CD4-positive, alpha-beta T cell treated with Interleukin-4 for 1 hour (primary cell): ENCODE measurements around the gene TMED1.

Source experiments
- DNase-seq, 2 donors: peaks; one replicate each; pipeline ENCODE4 v3.0.0-alpha.2; 2020 to 2022

Gene TMED1

GRCh38 chr19:10830931-10831779 is 4.9 kb downstream of the TMED1 start:
- no peak for DNase-seq

- DNase-seq = no peak
These were observed 5.6 kb downstream of the TMED1 start for GRCh38 chr19:10830370-10830769.

DNA sequence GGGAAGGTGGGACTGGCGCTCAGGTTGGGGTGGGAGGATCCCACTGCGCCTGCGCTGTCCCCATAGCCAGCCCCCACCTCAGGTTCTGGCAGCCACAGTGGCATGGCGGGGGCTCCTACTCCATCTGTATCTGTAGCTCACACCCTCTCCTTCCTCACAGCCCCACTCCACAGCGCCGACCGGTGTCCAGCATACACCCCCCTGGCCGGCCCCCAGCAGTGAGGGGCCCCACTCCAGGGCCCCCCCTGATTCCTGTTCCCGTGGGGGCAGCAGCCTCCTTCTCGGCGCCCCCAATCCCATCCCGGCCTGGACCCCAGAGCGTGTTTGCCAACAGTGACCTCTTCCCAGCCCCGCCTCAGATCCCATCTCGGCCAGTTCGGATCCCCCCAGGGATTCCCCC is 6.0 kb downstream of the TMED1 start:
- no peak for DNase-seq

DNA sequence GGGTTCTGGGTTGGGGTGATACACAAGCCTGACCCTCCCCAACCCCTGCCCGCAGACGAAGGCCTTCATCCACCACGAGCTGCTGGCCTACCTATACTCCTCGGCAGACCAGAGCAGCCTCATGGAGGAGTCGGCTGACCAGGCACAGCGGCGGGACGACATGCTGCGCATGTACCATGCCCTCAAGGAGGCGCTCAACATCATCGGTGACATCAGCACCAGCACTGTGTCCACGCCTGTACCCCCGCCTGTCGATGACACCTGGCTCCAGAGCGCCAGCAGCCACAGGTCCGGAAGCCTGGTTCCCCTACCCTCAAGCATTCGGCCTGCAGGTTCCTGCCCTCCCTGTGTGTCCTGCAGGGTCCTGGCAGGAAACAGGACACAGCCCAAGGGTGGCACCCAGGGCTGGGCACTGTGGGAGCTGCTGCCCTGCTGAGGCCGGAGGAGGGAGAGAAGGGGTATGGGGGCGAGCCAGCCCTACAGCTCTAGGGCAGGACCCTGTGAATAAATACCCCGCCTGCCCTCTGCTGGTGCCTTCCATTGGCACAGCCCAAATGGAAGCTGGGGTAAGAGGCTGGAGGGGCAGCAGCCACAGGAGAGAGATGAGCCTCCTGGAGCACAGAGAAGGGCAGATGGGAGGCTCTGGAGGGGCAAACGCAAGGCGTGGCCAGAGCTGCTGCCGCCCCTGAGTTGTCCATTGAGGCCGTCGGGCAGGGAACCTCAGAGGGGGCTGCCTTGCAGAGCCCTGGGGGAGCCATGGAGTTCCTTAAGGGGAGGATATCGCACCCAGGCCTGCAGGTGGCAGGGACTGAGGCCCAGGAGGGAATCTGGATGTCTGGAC is 6.8 kb downstream of the TMED1 start:
- DNase-seq = no peak

- DNase-seq = no peak
These were observed 9.2 kb downstream of the TMED1 start for GRCh38 chr19:10826846-10827245.

- DNase-seq = no peak
These were observed 9.8 kb downstream of the TMED1 start for GRCh38 chr19:10826231-10826630.

GRCh38 chr19:10823690-10824089 is 12.3 kb downstream of the TMED1 start:
- DNase-seq = no peak

- no peak for DNase-seq
These were observed 15.8 kb downstream of the TMED1 start for GRCh38 chr19:10820173-10820572.

DNA sequence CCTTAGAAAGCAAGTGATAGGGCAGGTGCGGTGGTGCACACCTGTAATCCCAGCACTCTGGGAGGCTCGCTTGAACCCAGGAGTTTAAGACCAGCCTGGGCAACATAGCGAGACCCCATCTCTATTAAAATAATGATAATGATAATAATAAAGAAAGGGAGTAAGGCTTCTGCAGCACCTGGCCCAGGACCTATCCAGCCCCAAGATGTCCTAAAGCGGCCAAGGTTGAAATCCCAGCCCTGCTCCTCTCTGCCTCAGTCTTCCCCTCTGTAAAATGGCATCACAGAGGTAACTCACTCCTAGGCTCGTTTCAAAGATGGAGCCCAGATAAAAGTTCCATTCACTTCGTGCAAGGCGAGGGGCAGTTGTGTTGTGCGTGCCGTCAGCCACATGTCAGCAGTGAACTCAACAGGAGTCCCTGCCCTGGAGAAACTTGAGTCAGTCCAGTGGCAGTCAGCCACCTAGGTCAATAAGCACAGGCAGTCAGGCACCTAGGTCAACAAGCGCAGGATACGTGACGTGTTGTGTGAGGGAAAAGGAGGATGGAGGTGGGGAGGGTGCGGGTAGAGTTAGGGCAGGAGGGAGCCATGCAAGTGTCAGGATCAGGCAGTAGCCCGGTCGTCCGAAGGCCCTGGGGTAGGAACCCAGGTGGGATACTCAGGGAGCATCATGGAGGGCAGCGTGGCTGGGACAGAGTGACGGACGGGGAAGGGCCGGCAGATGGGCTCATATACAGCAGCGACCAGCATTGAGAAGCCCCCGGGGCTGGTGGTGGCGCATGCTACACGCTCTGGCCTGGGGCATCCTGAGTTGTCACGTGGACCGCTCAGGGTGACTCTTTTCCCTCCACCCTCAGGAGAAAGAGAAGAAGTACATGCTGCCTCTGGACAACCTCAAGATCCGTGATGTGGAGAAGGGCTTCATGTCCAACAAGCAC is 16.6 kb downstream of the TMED1 start:
- no peak for DNase-seq

GRCh38 chr19:10818301-10819123 is 17.5 kb downstream of the TMED1 start:
- no peak for DNase-seq

- no peak for DNase-seq
These were observed 18.5 kb downstream of the TMED1 start for GRCh38 chr19:10817291-10818038.

GRCh38 chr19:10816691-10817090 is 19.3 kb downstream of the TMED1 start:
- DNase-seq = no peak

DNA sequence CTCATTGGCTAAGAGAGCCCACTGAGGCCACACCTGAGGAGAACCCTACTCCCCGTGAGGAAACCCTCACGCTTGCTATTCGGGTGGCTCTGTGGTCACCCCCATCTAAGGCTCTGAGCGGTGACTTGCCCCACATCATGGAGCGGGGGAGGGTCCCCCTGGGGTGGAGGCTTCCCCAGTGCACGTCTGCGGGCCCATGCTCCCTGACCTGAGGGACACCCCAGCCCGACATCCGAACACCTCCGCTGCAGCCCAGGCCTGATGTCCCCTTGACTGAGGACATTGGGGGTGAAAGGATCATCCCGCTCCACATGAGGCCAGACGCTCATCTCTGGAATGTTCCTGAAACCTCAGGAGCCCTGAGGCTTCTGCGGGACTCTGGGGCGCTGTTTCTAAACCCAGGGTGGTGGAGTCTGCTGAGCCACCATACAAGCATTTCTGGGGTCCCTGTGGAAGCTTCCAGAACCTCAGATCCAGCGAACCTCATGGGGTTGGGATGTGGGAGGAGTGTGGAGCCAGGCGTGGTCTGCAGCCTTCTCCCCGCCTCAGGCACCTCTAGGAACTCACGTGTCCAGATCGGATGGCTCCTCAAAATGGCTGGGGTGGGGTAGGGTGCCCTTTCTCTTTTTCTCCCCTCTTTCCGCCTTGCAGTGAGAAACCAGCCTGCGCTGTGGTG is 19.9 kb downstream of the TMED1 start:
- DNase-seq = no peak

DNA sequence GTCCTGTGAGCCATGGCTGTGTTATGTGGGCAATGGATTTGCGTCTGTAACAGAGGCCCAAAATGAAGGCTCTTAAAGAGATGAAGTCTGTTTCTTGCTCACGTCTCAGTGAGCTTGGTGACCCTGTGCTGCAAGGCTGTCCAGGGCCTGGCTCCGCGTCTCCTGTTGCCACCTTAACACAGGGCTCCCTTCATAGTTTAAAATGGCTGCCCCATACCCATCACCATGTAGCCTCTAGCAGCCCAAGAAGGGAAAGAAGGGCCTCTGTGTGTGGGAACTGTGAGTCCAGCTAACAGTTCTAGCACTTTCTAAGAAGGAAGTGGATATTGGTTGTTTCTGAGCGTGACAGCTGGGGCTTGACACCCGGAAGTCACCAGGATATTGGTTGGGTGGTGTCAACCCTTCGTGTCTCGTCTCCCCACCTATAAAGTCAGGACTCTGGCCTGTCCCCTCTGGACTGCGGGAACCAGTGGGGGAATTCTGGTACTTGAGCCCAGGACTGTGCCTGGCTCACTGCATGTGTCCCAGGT is 20.9 kb downstream of the TMED1 start:
- peak in 1 of 2 donors; percentile 35 for DNase-seq

DNA sequence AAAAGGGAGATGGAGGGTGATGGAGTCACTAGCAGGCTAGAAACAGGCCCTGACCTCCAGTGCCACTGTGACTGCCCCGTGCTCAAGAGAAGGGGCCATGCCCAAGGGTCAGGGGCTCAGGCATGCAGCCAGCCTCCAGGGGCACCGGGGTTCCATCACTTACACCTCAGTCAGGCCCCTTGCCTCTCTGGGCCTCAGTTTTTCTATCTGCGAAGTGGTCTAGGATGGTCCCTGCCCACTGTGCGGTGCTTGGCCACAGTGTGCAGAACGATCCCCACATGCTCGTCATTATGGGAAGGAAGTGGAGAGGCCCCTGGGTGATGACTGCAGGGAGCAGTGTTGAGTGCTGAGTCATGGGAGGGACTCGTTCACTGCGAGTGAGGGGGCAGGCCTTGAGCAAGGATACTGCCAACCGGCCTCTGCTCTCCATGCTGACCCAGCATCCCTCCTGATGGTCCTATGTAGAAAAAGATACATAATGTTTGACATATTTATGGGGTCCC is 23.1 kb downstream of the TMED1 start:
- DNase-seq = peak in 1 of 2 donors; percentile 63

DNA sequence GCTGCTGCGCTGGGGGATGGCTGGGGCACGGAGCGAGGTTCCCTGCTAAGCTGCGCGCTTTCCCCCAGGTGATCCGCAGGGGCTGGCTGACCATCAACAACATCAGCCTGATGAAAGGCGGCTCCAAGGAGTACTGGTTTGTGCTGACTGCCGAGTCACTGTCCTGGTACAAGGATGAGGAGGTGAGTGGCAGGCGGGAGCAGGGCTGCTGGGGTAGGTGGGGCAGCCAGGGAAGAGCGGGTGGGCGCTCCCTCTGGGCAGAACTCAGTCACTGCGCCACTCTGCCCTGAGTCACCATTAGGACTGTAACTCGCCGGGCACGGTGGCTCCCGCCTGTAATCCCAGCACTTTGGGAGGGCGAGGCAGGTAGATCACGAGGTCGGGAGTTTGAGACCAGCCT is 23.8 kb downstream of the TMED1 start:
- no peak for DNase-seq

- DNase-seq = no peak
These were observed 24.5 kb downstream of the TMED1 start for GRCh38 chr19:10811391-10812111.

DNA sequence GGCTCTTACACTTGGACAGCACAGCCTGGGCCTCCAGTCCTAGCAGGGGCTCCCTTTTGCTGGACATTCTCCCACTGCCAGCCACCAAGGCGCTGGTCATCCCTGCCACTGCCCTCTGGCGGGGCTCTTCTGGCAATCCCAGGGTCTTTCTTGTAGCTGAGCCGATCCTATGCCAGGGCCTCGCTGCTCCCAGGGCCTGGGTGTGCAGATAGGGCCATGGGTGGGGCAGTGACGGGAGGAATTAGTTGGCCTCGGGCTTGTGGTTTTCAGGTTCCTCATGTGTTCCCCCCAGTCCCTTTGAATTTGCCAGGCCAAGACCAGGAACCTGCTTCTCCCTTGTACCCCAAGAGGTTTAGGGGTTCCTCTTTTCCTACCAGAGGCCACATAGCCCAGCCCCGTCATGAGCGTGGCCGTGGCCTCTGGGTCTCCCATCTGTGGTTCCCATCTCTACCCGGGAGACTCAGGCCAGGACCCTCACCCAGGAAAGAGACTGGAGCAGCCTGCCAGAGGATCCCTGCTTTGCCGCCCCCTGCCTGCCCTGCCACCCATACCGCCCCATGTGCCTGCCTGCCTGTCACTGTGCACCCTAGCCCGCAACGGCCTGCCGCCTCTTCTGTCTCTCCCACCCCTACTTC is 26.2 kb downstream of the TMED1 start:
- peak in 1 of 2 donors; percentile 40 for DNase-seq
